ENCODE results near the gene CXCL3. TPM values are rescaled to one million over a fixed set of nuclear protein-coding genes. Genes with fewer than 3 reads are reported as not detected.

CXCL3 gene
- total and polyA plus RNA-seq, 2 donors (not counting 1 experiment from before 2014, with no cell fraction given) = 0.51 to 2.5 TPM

- Histone ChIP-seq H3K27me3 (ENCODE audit: control insufficient read depth, insufficient read depth, low read length) (no peaks in the 10 kb centered on the region), H3K36me3 (ENCODE audit: control insufficient read depth, insufficient read depth, low read length) (no peaks in the 10 kb centered on the region), H3K79me2 (ENCODE audit: control insufficient read depth, insufficient read depth, low read length) (no peaks in the 10 kb centered on the region), H3K27ac (ENCODE audit: insufficient read depth, low read length) (no peak overlapping the region), H3K4me2 (ENCODE audit: extremely low read depth, insufficient read depth, low read length) (no peak overlapping the region), H3K9me3 (ENCODE audit: control insufficient read depth, insufficient read depth, low read depth, low read length) (no peaks in the 10 kb centered on the region), H4K20me1 (ENCODE audit: control insufficient read depth, extremely low read depth, insufficient read depth, low read length) (no peaks in the 10 kb centered on the region), H3K9ac (ENCODE audit: insufficient read depth, low read length) (no peak overlapping the region), H3K4me1 (ENCODE audit: control insufficient read depth, extremely low read depth, insufficient read depth, low read length) (no peaks in the 10 kb centered on the region), H2AFZ (ENCODE audit: low read length) (no peak overlapping the region), H3K4me3 (replicated peaks in 1 of 4; ENCODE audit: control extremely low read depth in 1 of 4, insufficient read depth in 1 of 4, low read depth in 3 of 4, low read length in 4 of 4) (no peak overlapping the region)
- peak in 1 of 2 donors; percentile 76 for DNase-seq (ENCODE audit: low read depth in 2 of 2)
- TF ChIP-seq, protein P1, sequence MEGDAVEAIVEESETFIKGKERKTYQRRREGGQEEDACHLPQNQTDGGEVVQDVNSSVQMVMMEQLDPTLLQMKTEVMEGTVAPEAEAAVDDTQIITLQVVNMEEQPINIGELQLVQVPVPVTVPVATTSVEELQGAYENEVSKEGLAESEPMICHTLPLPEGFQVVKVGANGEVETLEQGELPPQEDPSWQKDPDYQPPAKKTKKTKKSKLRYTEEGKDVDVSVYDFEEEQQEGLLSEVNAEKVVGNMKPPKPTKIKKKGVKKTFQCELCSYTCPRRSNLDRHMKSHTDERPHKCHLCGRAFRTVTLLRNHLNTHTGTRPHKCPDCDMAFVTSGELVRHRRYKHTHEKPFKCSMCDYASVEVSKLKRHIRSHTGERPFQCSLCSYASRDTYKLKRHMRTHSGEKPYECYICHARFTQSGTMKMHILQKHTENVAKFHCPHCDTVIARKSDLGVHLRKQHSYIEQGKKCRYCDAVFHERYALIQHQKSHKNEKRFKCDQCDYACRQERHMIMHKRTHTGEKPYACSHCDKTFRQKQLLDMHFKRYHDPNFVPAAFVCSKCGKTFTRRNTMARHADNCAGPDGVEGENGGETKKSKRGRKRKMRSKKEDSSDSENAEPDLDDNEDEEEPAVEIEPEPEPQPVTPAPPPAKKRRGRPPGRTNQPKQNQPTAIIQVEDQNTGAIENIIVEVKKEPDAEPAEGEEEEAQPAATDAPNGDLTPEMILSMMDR (conservative IDR thresholded peaks at IDR 0.05 in 1 of 2, IDR thresholded peaks at IDR 0.05 in 1 of 2; ENCODE audit: low read depth in 1 of 2, low read length in 2 of 2) = no peak
- no peak for TF ChIP-seq EZH2 (IDR thresholded peaks at IDR 0.05; ENCODE audit: low read length, missing control alignments)
Observed at GRCh38 chr4:74018116-74018515, 20.4 kb downstream of the CXCL3 start.

GRCh38 chr4:74016068-74016467 lies 22.4 kb downstream of the CXCL3 start:
- TF ChIP-seq, protein P1 (conservative IDR thresholded peaks at IDR 0.05 in 1 of 2, IDR thresholded peaks at IDR 0.05 in 1 of 2; ENCODE audit: low read depth in 1 of 2, low read length in 2 of 2) = no peak
- no peak for TF ChIP-seq EZH2 (IDR thresholded peaks at IDR 0.05; ENCODE audit: low read length, missing control alignments)
- H3K4me3 ChIP-seq (replicated peaks in 1 of 4; ENCODE audit: control extremely low read depth in 1 of 4, insufficient read depth in 1 of 4, low read depth in 3 of 4, low read length in 4 of 4) = no peak overlapping the region
- no peaks in the 10 kb centered on the region for H3K27me3 ChIP-seq (ENCODE audit: control insufficient read depth, insufficient read depth, low read length)
- no peak overlapping the region for H3K4me2 ChIP-seq (ENCODE audit: extremely low read depth, insufficient read depth, low read length)
- no peaks in the 10 kb centered on the region for H3K4me1 ChIP-seq (ENCODE audit: control insufficient read depth, extremely low read depth, insufficient read depth, low read length)
- no peak overlapping the region for H2AFZ ChIP-seq (ENCODE audit: low read length)
- no peaks in the 10 kb centered on the region for H4K20me1 ChIP-seq (ENCODE audit: control insufficient read depth, extremely low read depth, insufficient read depth, low read length)
- no peaks in the 10 kb centered on the region for H3K9me3 ChIP-seq (ENCODE audit: control insufficient read depth, insufficient read depth, low read depth, low read length)
- no peaks in the 10 kb centered on the region for H3K36me3 ChIP-seq (ENCODE audit: control insufficient read depth, insufficient read depth, low read length)
- DNase-seq (ENCODE audit: low read depth in 2 of 2) = peak in 1 of 2 donors; percentile 50
- no peak overlapping the region for H3K27ac ChIP-seq (ENCODE audit: insufficient read depth, low read length)
- H3K79me2 ChIP-seq (ENCODE audit: control insufficient read depth, insufficient read depth, low read length) = no peaks in the 10 kb centered on the region
- H3K9ac ChIP-seq (ENCODE audit: insufficient read depth, low read length) = no peak overlapping the region

GRCh38 chr4:74015126-74015780 lies 23.2 kb downstream of the CXCL3 start:
- no peak overlapping the region for H3K4me3 ChIP-seq (replicated peaks in 1 of 4; ENCODE audit: control extremely low read depth in 1 of 4, insufficient read depth in 1 of 4, low read depth in 3 of 4, low read length in 4 of 4)
- H4K20me1 ChIP-seq (ENCODE audit: control insufficient read depth, extremely low read depth, insufficient read depth, low read length) = no peaks in the 10 kb centered on the region
- no peaks in the 10 kb centered on the region for H3K9me3 ChIP-seq (ENCODE audit: control insufficient read depth, insufficient read depth, low read depth, low read length)

More at GRCh38 chr4:74015126-74015780, 23.2 kb downstream of the CXCL3 start:
- Histone ChIP-seq H3K27me3 (ENCODE audit: control insufficient read depth, insufficient read depth, low read length) (no peaks in the 10 kb centered on the region), H3K4me1 (ENCODE audit: control insufficient read depth, extremely low read depth, insufficient read depth, low read length) (no peaks in the 10 kb centered on the region), H2AFZ (ENCODE audit: low read length) (no peak overlapping the region), H3K9ac (ENCODE audit: insufficient read depth, low read length) (no peak overlapping the region), H3K36me3 (ENCODE audit: control insufficient read depth, insufficient read depth, low read length) (no peaks in the 10 kb centered on the region), H3K79me2 (ENCODE audit: control insufficient read depth, insufficient read depth, low read length) (no peaks in the 10 kb centered on the region), H3K4me2 (ENCODE audit: extremely low read depth, insufficient read depth, low read length) (no peak overlapping the region), H3K27ac (ENCODE audit: insufficient read depth, low read length) (no peak overlapping the region)
- no peak for DNase-seq (ENCODE audit: low read depth in 2 of 2)
- TF ChIP-seq EZH2 (IDR thresholded peaks at IDR 0.05; ENCODE audit: low read length, missing control alignments) = no peak
- TF ChIP-seq, protein P1 (conservative IDR thresholded peaks at IDR 0.05 in 1 of 2, IDR thresholded peaks at IDR 0.05 in 1 of 2; ENCODE audit: low read depth in 1 of 2, low read length in 2 of 2) = no peak
